Endothelial cell (in vitro differentiated cells): Measurements from ENCODE around the gene PCP2. TPM values are rescaled to one million over a fixed set of nuclear protein-coding genes. Genes with fewer than 3 reads are reported as not detected.
"Not testable (repeated sequence)": the region's sequence is repeated elsewhere in the genome, so short reads cannot be mapped to it uniquely, and the experiment has no call there.

Source experiments
- DNase-seq: peaks from one replicate; pipeline ENCODE4 v3.0.0; 2021; ENCODE audit warnings: low spot score
- H3K27ac Mint-ChIP-seq: one replicate; pipeline ENCODE4 v1.8.0; 2021; ENCODE audit warnings: mixed read lengths, inconsistent platforms; ENCODE audit not compliant: unreplicated experiment
- H3K27me3 Mint-ChIP-seq: one replicate; pipeline ENCODE4 v1.8.0; 2021; ENCODE audit warnings: mild to moderate bottlenecking, moderate library complexity, mixed read lengths, inconsistent platforms; ENCODE audit not compliant: unreplicated experiment
- H3K36me3 Mint-ChIP-seq: one replicate; pipeline ENCODE4 v1.8.0; 2021; ENCODE audit warnings: mild to moderate bottlenecking, low read depth, mixed read lengths, inconsistent platforms; ENCODE audit not compliant: unreplicated experiment
- H3K4me1 Mint-ChIP-seq: one replicate; pipeline ENCODE4 v1.8.0; 2021; ENCODE audit warnings: mild to moderate bottlenecking, mixed read lengths, inconsistent platforms; ENCODE audit not compliant: unreplicated experiment
- H3K4me3 Mint-ChIP-seq: one replicate; pipeline ENCODE4 v1.8.0; 2021; ENCODE audit warnings: mild to moderate bottlenecking, mixed read lengths, inconsistent platforms; ENCODE audit not compliant: unreplicated experiment
- H3K9me3 Mint-ChIP-seq: one replicate; pipeline ENCODE4 v1.8.0; 2021; ENCODE audit warnings: mixed read lengths, inconsistent platforms; ENCODE audit not compliant: unreplicated experiment
- CTCF ChIP-seq: fragments of 200-600 bp; sonication (generic); IDR thresholded peaks from one replicate; pipeline ENCODE4 v1.5.0; 2021; ENCODE audit warnings: antibody characterized with exemption; ENCODE audit not compliant: unreplicated experiment
- total RNA-seq: library from RNA; stranded (reverse); fragmentation: NEBNext Ultra II Directional; extraction: Animal tissue kit (Norgen Biotek cat#: 25700); gene quantifications from one replicate; pipeline ENCODE4 v1.2.1, GENCODE V29; 2021; ENCODE audit not compliant: unreplicated experiment

The PCP2 gene
- total RNA-seq, 1 donor from 2014 or later = not detected

- no peaks in the 10 kb centered on the region for H3K36me3 Mint-ChIP-seq
- peaks cover 16% of the 10 kb centered on the region for H3K27me3 Mint-ChIP-seq
- no peak overlapping the region for H3K27ac Mint-ChIP-seq
- no peak overlapping the region for H3K4me3 Mint-ChIP-seq
- DNase-seq = no peak
- H3K9me3 Mint-ChIP-seq = no peaks in the 10 kb centered on the region
- peaks cover 3% of the 10 kb centered on the region for H3K4me1 Mint-ChIP-seq
- no peak for TF ChIP-seq CTCF
These were observed 12.8 kb upstream of the PCP2 start for GRCh38 chr19:7646426-7646700.

- Mint-ChIP-seq H3K9me3 (no peaks in the 10 kb centered on the region), H3K36me3 (no peaks in the 10 kb centered on the region), H3K27ac (no peak overlapping the region), H3K4me1 (peaks cover 3% of the 10 kb centered on the region), H3K4me3 (peak overlapping the region; percentile 4), H3K27me3 (peaks cover 16% of the 10 kb centered on the region)
- DNase-seq = no peak
- TF ChIP-seq CTCF = no peak
These were observed 12.3 kb upstream of the PCP2 start for GRCh38 chr19:7645656-7646425.

- Mint-ChIP-seq H3K4me3 (no peak overlapping the region), H3K27me3 (peaks cover 16% of the 10 kb centered on the region), H3K36me3 (peaks cover 1% of the 10 kb centered on the region), H3K4me1 (peaks cover 3% of the 10 kb centered on the region), H3K27ac (no peak overlapping the region), H3K9me3 (no peaks in the 10 kb centered on the region)
- no peak for TF ChIP-seq CTCF
- DNase-seq = no peak
These were observed 11.6 kb upstream of the PCP2 start for GRCh38 chr19:7645163-7645562.

- Mint-ChIP-seq H3K27me3 (peaks cover 18% of the 10 kb centered on the region), H3K4me3 (no peak overlapping the region), H3K36me3 (peaks cover 7% of the 10 kb centered on the region), H3K27ac (no peak overlapping the region), H3K4me1 (peaks cover 3% of the 10 kb centered on the region), H3K9me3 (no peaks in the 10 kb centered on the region)
- TF ChIP-seq CTCF = no peak
- no peak for DNase-seq
These were observed 11.0 kb upstream of the PCP2 start for GRCh38 chr19:7644550-7644877.

GRCh38 chr19:7643629-7644549, 10.4 kb upstream of the PCP2 start:
- not testable (repeated sequence) for H3K27ac Mint-ChIP-seq, H3K4me3 Mint-ChIP-seq, H3K36me3 Mint-ChIP-seq, H3K9me3 Mint-ChIP-seq, H3K4me1 Mint-ChIP-seq, DNase-seq
- H3K27me3 Mint-ChIP-seq = peaks cover 18% of the 10 kb centered on the region
